RWPE1 (cell line): ENCODE measurements around the gene FHIP1A.
A peak's percentile ranks its signal among the peaks of the same experiment; 100 is the strongest.

Source experiments
- CTCF ChIA-PET: fragments of 350-600 bp; sonication (Branson Sonifier 250); formaldehyde crosslinking; extraction: SDS; loops from one replicate; lab custom pipeline; 2021; lab: Yijun Ruan, JAX
- POLR2A ChIA-PET: fragments of 400-600 bp; formaldehyde crosslinking; extraction: SDS; loops from one replicate; lab custom pipeline; 2020; ENCODE audit warnings: antibody characterized with exemption; ENCODE audit not compliant: low non-redundant PET; lab: Yijun Ruan, JAX
- DNase-seq: peaks from one replicate; pipeline ENCODE4 v3.0.0; 2012; ENCODE audit warnings: low spot score
- H3K27ac ChIP-seq: fragments of 450-650 bp; 2 replicates; pipeline ENCODE4 v1.5.1; 2017
- TF ChIP-seq, protein P1 (sequence below): fragments of 450-650 bp; conservative IDR thresholded peaks from 2 replicates; pipeline ENCODE4 v1.5.1; 2017; ENCODE audit warnings: low read depth, mild to moderate bottlenecking

FHIP1A gene

DNA sequence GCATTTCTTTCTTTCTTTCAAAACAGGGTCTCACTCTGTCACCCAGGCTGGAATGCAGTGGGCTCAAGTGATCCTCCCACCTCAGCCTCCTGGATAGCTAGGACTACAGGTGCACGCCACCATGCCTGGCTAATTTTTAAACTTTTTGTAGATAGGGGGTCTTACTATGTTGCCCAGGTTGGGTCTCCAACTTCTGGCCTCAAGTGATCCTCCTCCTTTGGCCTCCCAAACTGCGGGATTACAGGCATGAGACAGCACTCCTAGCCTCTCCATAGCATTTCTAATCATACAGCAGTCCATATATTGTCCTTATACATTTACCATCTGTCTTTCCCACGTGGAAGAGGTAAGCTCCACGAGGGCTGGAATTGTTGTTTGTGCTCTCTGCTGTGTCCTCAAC lies 2.0 kb upstream of the FHIP1A start:
- ChIA-PET CTCF (interaction anchor here (0.6 kb wide), 2 partner anchors 39 to 237 kb away, joined by 3 to 6 read pairs; no protein-coding TSS in a partner anchor), POLR2A (no interaction called here)
- DNase-seq, result no peak
- TF ChIP-seq, protein P1, sequence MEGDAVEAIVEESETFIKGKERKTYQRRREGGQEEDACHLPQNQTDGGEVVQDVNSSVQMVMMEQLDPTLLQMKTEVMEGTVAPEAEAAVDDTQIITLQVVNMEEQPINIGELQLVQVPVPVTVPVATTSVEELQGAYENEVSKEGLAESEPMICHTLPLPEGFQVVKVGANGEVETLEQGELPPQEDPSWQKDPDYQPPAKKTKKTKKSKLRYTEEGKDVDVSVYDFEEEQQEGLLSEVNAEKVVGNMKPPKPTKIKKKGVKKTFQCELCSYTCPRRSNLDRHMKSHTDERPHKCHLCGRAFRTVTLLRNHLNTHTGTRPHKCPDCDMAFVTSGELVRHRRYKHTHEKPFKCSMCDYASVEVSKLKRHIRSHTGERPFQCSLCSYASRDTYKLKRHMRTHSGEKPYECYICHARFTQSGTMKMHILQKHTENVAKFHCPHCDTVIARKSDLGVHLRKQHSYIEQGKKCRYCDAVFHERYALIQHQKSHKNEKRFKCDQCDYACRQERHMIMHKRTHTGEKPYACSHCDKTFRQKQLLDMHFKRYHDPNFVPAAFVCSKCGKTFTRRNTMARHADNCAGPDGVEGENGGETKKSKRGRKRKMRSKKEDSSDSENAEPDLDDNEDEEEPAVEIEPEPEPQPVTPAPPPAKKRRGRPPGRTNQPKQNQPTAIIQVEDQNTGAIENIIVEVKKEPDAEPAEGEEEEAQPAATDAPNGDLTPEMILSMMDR, result no peak
- no peak overlapping the region for H3K27ac ChIP-seq

DNA sequence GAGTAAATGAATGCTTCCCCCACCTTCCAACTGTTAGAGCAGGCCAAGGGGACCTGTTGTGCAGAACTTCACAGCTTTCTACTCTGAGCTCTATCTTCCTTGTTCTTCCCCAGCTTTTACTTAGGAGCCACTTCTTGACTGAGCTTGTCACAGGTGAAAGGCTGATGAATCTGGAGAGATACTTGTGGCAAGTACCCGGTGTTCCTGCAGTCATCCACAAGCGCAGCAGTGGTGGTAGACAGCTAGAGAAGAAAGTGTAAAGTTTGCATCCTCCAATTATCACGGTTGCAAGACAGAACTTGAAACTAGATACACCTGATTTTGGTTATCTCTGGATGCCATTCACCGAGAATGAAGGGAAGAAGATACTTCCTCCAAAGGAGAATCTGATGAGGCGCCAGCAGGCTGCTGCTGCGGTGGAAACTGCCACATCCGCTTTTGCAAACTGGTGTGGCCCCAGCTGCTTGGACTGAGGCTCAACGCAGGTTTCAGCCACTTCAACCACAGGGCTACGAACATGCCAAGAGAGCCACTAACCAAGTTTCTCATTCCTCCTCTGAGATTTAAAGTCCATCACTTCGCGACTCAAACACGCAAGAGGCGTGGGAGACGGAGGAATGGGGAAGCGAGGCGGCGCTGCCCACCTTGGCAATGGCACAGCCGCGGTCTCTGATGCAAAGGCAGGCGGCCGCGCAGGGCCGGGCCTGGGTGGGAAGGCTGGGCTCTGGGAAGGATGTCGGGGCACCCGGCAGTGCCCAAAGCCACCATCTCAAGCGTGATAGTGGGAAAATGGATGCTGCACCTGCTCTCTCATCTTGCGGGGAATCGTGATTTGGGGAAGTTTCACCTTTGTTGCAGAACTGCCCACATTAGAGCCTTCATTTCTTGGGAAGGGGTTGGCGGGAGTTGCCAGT lies 1.3 kb upstream of the FHIP1A start:
- TF ChIP-seq, protein P1, result no peak; the same call in 1 of the 2 replicates
- CTCF ChIA-PET, result interaction anchor here (0.6 kb wide), 1 partner anchor 40 kb away, joined by 6 read pairs; no protein-coding TSS in a partner anchor
- DNase-seq, result no peak
- peak overlapping the region; percentile 94 for H3K27ac ChIP-seq
- POLR2A ChIA-PET, result interaction anchor here (0.7 kb wide), 1 partner anchor 10 kb away, joined by 3 read pairs; no protein-coding TSS in a partner anchor

DNA sequence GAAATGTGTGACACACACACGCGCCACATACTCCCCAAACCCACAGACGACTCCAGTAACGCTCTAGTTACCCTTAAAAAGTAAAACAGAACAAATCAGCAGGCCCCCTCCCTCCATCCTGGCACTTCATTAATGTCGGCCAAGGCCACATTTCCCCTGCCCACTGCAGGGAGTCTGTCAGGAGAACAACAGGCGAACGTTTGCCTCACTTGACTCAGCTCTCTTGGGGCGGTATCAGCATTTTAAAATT lies 671 bp upstream of the FHIP1A start:
- no peak for DNase-seq
- ChIA-PET POLR2A (interaction anchor here (0.5 to 0.7 kb wide), 2 partner anchors 10 to 1204 kb away, joined by 3 read pairs; no protein-coding TSS in a partner anchor), CTCF (no interaction called here)
- H3K27ac ChIP-seq, result peak overlapping the region; percentile 94
- TF ChIP-seq, protein P1, result no peak

DNA sequence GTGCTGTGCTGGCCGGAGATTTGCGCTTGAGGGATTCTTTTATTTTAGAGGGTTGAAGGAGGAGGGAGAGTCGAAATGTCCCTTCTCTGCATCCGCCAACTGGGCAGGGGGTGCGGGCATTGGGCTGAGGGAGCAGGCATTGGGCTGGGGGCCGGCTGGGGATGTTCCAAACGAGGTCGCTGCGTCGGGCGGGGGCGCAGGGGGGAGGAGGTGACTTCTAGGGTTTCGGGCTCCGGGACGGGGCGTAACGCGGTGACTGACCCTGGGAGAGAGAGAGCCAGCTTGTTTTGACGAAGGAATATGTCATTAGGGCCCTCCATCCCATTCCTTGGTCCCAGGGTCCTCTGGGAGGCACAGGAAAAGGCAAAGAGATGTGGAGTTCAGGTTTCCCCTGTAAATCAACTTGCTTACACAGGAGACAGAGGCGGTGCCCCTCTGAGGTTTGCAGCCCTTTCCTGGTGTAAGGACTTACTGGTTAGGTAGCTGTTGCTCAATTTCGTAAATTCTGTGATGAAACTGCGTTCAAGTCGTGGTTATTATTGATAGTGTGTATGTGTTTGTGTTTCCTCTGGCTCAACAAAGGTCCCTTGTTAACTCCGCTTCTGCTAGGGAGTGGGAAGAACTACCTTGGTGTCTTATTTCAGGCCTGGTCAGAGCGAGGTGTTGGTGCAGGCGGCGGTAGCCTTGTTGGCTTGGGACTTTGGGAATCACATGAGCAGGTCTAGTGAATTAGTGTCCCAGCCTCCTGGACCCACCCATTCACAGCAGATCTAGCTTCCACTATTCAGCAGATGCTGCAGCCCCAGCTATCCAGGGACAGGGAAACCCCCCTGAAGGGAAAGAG lies 716 bp downstream of the FHIP1A start:
- DNase-seq, result peak; percentile 41
- H3K27ac ChIP-seq, result peak overlapping the region; percentile 94
- ChIA-PET POLR2A (no interaction called here), CTCF (interaction anchor here (0.6 to 1.0 kb wide), 2 partner anchors 195 to 1221 kb away, joined by 4 to 5 read pairs; no protein-coding TSS in a partner anchor)
- TF ChIP-seq, protein P1, result no peak

DNA sequence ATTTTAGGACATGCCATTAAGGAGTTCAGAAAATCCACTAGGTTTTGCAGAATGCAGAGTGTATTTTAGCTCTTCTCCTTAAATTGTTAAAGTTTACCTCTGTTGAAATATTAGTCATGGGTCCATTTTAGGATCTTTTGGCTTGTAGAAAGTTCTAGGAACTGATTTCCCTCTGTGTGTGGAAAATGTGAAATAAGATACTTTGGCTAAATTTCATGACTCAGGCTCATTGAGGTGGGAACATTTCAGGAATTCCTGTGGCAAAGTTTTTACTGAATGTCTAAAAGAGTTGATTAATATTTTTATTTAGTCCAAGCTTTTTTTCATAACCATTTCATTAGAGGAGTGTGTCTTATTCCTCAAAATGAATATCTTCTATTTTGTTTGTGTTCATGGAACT lies 7.0 kb downstream of the FHIP1A start:
- TF ChIP-seq, protein P1, result no peak
- CTCF ChIA-PET, result no interaction called here
- POLR2A ChIA-PET, result no interaction called here
- DNase-seq, result peak; percentile 34
- no peak overlapping the region for H3K27ac ChIP-seq

DNA sequence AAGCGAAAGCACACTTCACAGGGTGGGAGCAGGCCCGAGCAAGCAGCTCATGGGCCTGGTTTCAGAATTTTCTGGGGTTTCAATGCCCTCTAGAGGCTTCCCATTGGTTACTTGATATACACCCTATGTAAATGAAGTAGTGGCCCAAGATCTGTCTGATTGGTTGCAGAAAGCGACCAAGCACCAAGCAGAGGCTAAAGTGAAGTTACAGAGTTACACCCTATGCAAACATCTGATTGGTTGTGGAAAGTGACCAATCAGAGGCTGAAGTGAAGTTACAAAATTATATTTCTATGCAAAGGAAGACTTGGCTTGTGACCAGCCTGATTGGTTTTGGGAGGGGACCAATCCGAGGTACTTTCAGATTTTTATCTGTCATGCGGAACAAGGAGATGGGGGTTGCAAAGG lies 8.2 kb downstream of the FHIP1A start:
- peak overlapping the region; percentile 92 for H3K27ac ChIP-seq
- no peak for DNase-seq
- ChIA-PET POLR2A (no interaction called here), CTCF (no interaction called here)
- TF ChIP-seq, protein P1, result no peak
